ENCODE results near the gene WIPF2. TPM values are rescaled to one million over a fixed set of nuclear protein-coding genes. Genes with fewer than 3 reads are reported as not detected.
"Not testable (repeated sequence)": the region's sequence is repeated elsewhere in the genome, so short reads cannot be mapped to it uniquely, and the experiment has no call there.

Gene WIPF2
- total and polyA plus RNA-seq, 2 of the 8 experiments (the other 6 are each of a cell fraction or from before 2014, with no cell fraction given) = 6.9 to 25.3 TPM

- TF ChIP-seq RAD21 (IDR thresholded peaks at IDR 0.05 in 1 of 2, conservative IDR thresholded peaks at IDR 0.05 in 1 of 2; ENCODE audit: low read depth in 2 of 2, low read length in 2 of 2) = no peak
- TF ChIP-seq FOSL1 (IDR thresholded peaks at IDR 0.05; ENCODE audit: insufficient read depth, low read depth, low read length) = no peak
- no peak for TF ChIP-seq SP4 (IDR thresholded peaks at IDR 0.05; ENCODE audit: low read length)
- TF ChIP-seq CEBPB (IDR thresholded peaks at IDR 0.05; ENCODE audit: low read depth, low read length) = no peak
- no peak for TF ChIP-seq POLR2AphosphoS5 (IDR thresholded peaks at IDR 0.05; ENCODE audit: low read depth, low read length)
Measured at GRCh38 chr17:40209404-40210093, 9.6 kb upstream of the WIPF2 start (continued).

- not testable (repeated sequence) for H3K79me2 ChIP-seq (ENCODE audit: control insufficient read depth in 1 of 2, insufficient read depth in 2 of 2, low read length in 2 of 2); H3K23ac ChIP-seq (ENCODE audit: insufficient read length); H3K27me3 ChIP-seq (replicated peaks in 1 of 4; ENCODE audit: control insufficient read depth in 3 of 4, extremely low read depth in 1 of 4, insufficient read depth in 3 of 4, low read length in 3 of 4); H3K4me2 ChIP-seq (ENCODE audit: insufficient read depth in 1 of 2, low read depth in 2 of 2, low read length in 2 of 2); H4K91ac ChIP-seq (replicated peaks; ENCODE audit: insufficient read length, low read length); H2BK5ac ChIP-seq (ENCODE audit: low read depth, low read length); H2AK5ac ChIP-seq (ENCODE audit: low read depth, low read length); H3K9me3 ChIP-seq (ENCODE audit: insufficient read depth in 2 of 2, low read depth in 1 of 2, low read length in 1 of 2); H3K4me1 ChIP-seq (replicated peaks in 1 of 4; ENCODE audit: control insufficient read depth in 3 of 4, insufficient read depth in 4 of 4, low read length in 3 of 4); H3K14ac ChIP-seq (ENCODE audit: insufficient read length); FAIRE-seq; H3K9ac ChIP-seq (replicated peaks in 1 of 4; ENCODE audit: extremely low read depth in 1 of 4, low read depth in 3 of 4, low read length in 3 of 4); H2BK120ac ChIP-seq (replicated peaks; ENCODE audit: low read depth, low read length); H3K4ac ChIP-seq (replicated peaks; ENCODE audit: insufficient read length, low read depth, low read length); H4K5ac ChIP-seq (ENCODE audit: insufficient read length, low read depth, low read length); H3K56ac ChIP-seq (replicated peaks; ENCODE audit: insufficient read length, low read depth, low read length); H4K20me1 ChIP-seq (replicated peaks in 1 of 2; ENCODE audit: control insufficient read depth in 1 of 2, insufficient read depth in 2 of 2, low read length in 2 of 2); H3K36me3 ChIP-seq (ENCODE audit: control insufficient read depth in 2 of 4, insufficient read depth in 4 of 4, low read length in 3 of 4); H3K79me1 ChIP-seq (ENCODE audit: low read depth, low read length); DNase-seq (ENCODE audit: low read depth in 1 of 2, low spot score in 2 of 2); H2BK12ac ChIP-seq (ENCODE audit: low read depth, low read length); H2BK15ac ChIP-seq (ENCODE audit: low read length); H2AFZ ChIP-seq (ENCODE audit: low read length); H3K18ac ChIP-seq (ENCODE audit: extremely low read depth, low read length); H2BK20ac ChIP-seq (ENCODE audit: low read length); H4K8ac ChIP-seq (ENCODE audit: extremely low read depth, insufficient read depth, low read length); H3K4me3 ChIP-seq (ENCODE audit: extremely low read depth in 1 of 4, insufficient read depth in 2 of 4, low read depth in 3 of 4, low read length in 4 of 4); H3K27ac ChIP-seq (ENCODE audit: low read depth, low read length); H3K23me2 ChIP-seq (ENCODE audit: low read depth, low read length)
- 89% methylated on average over 5 of the region's 6 CpGs; no CpG with 5 or more reads in 1 of the 2 experiments for WGBS, 2 experiments (ENCODE audit: extremely low coverage in 1 of 2, insufficient coverage in 1 of 2, insufficient read length in 1 of 2, insufficient replicate concordance in 2 of 2, low coverage in 1 of 2, low lambda C conversion rate in 2 of 2, missing lambda C conversion rate in 1 of 2)
- POLR2A ChIA-PET (ENCODE audit: partially characterized antibody) = interaction anchor here (2.4 kb wide), 1 partner anchor 22 kb away, joined by 7 read pairs; no protein-coding TSS in a partner anchor
- CTCF ChIA-PET (ENCODE audit: partially characterized antibody) = interaction anchor here (0.6 to 0.8 kb wide), 2 partner anchors 12 to 211 kb away, joined by 3 read pairs; no protein-coding TSS in a partner anchor
Measured at GRCh38 chr17:40213914-40214313, 5.2 kb upstream of the WIPF2 start.
